HepG2 (cell line): ENCODE data around the gene RRAD. TPM values are rescaled to one million over a fixed set of nuclear protein-coding genes. Genes with fewer than 3 reads are reported as not detected.

Experiments
- ATRX ChIP-seq: sonication (generic); formaldehyde crosslinking; IDR thresholded peaks from 2 replicates; pipeline ENCODE4 v1.4.0; 2020; ENCODE audit warnings: missing genetic modification reagents, borderline replicate concordance
- ELF3 ChIP-seq: IDR thresholded peaks from 2 replicates; pipeline ENCODE4 v1.6.1; 2016; ENCODE audit warnings: missing genetic modification reagents, missing compliant biosample characterization
- FOXA3 ChIP-seq: IDR thresholded peaks from 2 replicates; pipeline ENCODE4 v1.6.1; 2016; ENCODE audit warnings: missing genetic modification reagents, missing compliant biosample characterization
- HMGXB3 ChIP-seq: sonication (generic); formaldehyde crosslinking; IDR thresholded peaks from 2 replicates; pipeline ENCODE4 v1.4.0; 2020; ENCODE audit warnings: missing genetic modification reagents, borderline replicate concordance
- KDM4B ChIP-seq: sonication (generic); formaldehyde crosslinking; IDR thresholded peaks from 2 replicates; pipeline ENCODE4 v1.4.0; 2020; ENCODE audit warnings: missing genetic modification reagents
- MIER3 ChIP-seq: IDR thresholded peaks from 2 replicates; pipeline ENCODE4 v1.6.1; 2016; ENCODE audit warnings: missing compliant biosample characterization, borderline replicate concordance
- MIXL1 ChIP-seq: IDR thresholded peaks from 2 replicates; pipeline ENCODE4 v1.6.1; 2016
- ONECUT2 ChIP-seq: sonication (generic); formaldehyde crosslinking; IDR thresholded peaks from 2 replicates; pipeline ENCODE4 v1.4.0; 2020; ENCODE audit warnings: missing genetic modification reagents
- REL ChIP-seq: sonication (generic); formaldehyde crosslinking; conservative IDR thresholded peaks from 2 replicates; pipeline ENCODE4 v1.8.0; 2022; ENCODE audit warnings: mild to moderate bottlenecking, missing genetic modification reagents, moderate library complexity
- REPIN1 ChIP-seq: sonication (generic); formaldehyde crosslinking; IDR thresholded peaks from 2 replicates; pipeline ENCODE4 v1.8.0; 2022; ENCODE audit warnings: missing genetic modification reagents, low read depth, mild to moderate bottlenecking, borderline replicate concordance
- SIN3B ChIP-seq: fragments of 150-350 bp; IDR thresholded peaks from 2 replicates; pipeline ENCODE4 v1.6.1; 2014; ENCODE audit warnings: low read length
- SP140L ChIP-seq: sonication (generic); formaldehyde crosslinking; IDR thresholded peaks from 2 replicates; pipeline ENCODE4 v1.4.0; 2020; ENCODE audit warnings: missing genetic modification reagents, borderline replicate concordance
- ZBTB21 ChIP-seq: sonication (generic); formaldehyde crosslinking; IDR thresholded peaks from 2 replicates; pipeline ENCODE4 v1.4.0; 2020; ENCODE audit warnings: missing genetic modification reagents
- ZNF441 ChIP-seq: sonication (generic); formaldehyde crosslinking; IDR thresholded peaks from 2 replicates; pipeline ENCODE4 v1.7.0; 2021; ENCODE audit warnings: missing genetic modification reagents, borderline replicate concordance
- ZNF567 ChIP-seq: sonication (generic); formaldehyde crosslinking; IDR thresholded peaks from 2 replicates; pipeline ENCODE4 v1.8.1; 2023; ENCODE audit warnings: mild to moderate bottlenecking, missing genetic modification reagents, borderline replicate concordance
- ZNF776 ChIP-seq: sonication (generic); formaldehyde crosslinking; IDR thresholded peaks from 2 replicates; pipeline ENCODE4 v1.4.0; 2020; ENCODE audit warnings: mild to moderate bottlenecking, missing genetic modification reagents
- polyA plus RNA-seq, 8 experiments: library from polyadenylated mRNA; depleted of rRNA in 3 of 8; stranded (reverse) in 7 of 8; unstranded in 1 of 8; fragments of >200 nt; fragmentation: Illumina TruSeq in 4 of 8; extraction: Trizol in 4 of 8; gene quantifications; 2 replicates each; pipeline versions ENCODE4 v1.2.1 to v1.2.3, GENCODE V29; 2011 to 2016; ENCODE audit warnings: low read depth in 4 of 8, missing spikeins in 1 of 8, mixed read lengths in 1 of 8; ENCODE audit not compliant: insufficient read depth in 1 of 8
- total RNA-seq, 5 experiments: library from RNA; depleted of rRNA; stranded (reverse); fragments of >200 nt; fragmentation: Illumina TruSeq; extraction: Trizol; gene quantifications; 2 replicates each; pipeline ENCODE4 v1.2.3, GENCODE V29; 2016; ENCODE audit warnings: low read depth in 1 of 5
- TF ChIP-seq, protein P1 (sequence below), 2 experiments: sonication (generic) in 1 of 2; formaldehyde crosslinking in 1 of 2; IDR thresholded peaks; 2 replicates each; pipeline versions ENCODE4 v1.4.0 to v1.6.1; 2018 to 2020; ENCODE audit warnings: missing genetic modification reagents in 2 of 2, borderline replicate concordance in 1 of 2, low read depth in 1 of 2, mild to moderate bottlenecking in 1 of 2, missing biosample characterization in 1 of 2
- TF ChIP-seq, protein P2 (sequence below): IDR thresholded peaks from 2 replicates; pipeline ENCODE4 v1.6.1; 2016; ENCODE audit warnings: missing compliant biosample characterization, missing genetic modification reagents, borderline replicate concordance
- TF ChIP-seq, protein P3 (sequence below): sonication (generic); formaldehyde crosslinking; conservative IDR thresholded peaks from 2 replicates; pipeline ENCODE4 v1.4.0; 2020; ENCODE audit warnings: mild to moderate bottlenecking, missing genetic modification reagents, moderate library complexity

Gene RRAD
- total and polyA plus RNA-seq, 2 of the 13 experiments (the other 11 are each of a cell fraction or from before 2014, with no cell fraction given), result 0.80 to 1.1 TPM

GRCh38 chr16:66954097-66954659 lies 28.8 kb upstream of the RRAD start (continued):
- TF ChIP-seq HMGXB3 (CRISPR knock-in tag), result peak; percentile 65; the same call in 1 of the 2 replicates
- no peak for TF ChIP-seq ZNF776 (CRISPR knock-in tag)
- 0 out of 2 replicates have a peak, but pooled peaks have one; percentile 64 for TF ChIP-seq SIN3B
- TF ChIP-seq ZBTB21 (CRISPR knock-in tag), result peak; percentile 32; the same call in 1 of the 2 replicates
- TF ChIP-seq REPIN1 (CRISPR knock-in tag), result 0 out of 2 replicates have a peak, but pooled peaks have one; percentile 45
- no peak for TF ChIP-seq ZNF567 (CRISPR knock-in tag)
- TF ChIP-seq KDM4B (CRISPR knock-in tag), result 0 out of 2 replicates have a peak, but pooled peaks have one; percentile 29
- TF ChIP-seq MIER3 (CRISPR knock-in tag), result peak; percentile 74; the same call in 1 of the 2 replicates
- TF ChIP-seq REL (CRISPR knock-in tag), result no peak
- TF ChIP-seq, protein P1, sequence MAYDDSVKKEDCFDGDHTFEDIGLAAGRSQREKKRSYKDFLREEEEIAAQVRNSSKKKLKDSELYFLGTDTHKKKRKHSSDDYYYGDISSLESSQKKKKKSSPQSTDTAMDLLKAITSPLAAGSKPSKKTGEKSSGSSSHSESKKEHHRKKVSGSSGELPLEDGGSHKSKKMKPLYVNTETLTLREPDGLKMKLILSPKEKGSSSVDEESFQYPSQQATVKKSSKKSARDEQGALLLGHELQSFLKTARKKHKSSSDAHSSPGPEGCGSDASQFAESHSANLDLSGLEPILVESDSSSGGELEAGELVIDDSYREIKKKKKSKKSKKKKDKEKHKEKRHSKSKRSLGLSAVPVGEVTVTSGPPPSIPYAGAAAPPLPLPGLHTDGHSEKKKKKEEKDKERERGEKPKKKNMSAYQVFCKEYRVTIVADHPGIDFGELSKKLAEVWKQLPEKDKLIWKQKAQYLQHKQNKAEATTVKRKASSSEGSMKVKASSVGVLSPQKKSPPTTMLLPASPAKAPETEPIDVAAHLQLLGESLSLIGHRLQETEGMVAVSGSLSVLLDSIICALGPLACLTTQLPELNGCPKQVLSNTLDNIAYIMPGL (CRISPR knock-in tag; IDR thresholded peaks at IDR 0.05; ENCODE audit: borderline replicate concordance in 1 of 2, low read depth in 1 of 2), result peak; percentile 77 to 91; a peak in 3 of 4 replicates
- TF ChIP-seq, protein P2, sequence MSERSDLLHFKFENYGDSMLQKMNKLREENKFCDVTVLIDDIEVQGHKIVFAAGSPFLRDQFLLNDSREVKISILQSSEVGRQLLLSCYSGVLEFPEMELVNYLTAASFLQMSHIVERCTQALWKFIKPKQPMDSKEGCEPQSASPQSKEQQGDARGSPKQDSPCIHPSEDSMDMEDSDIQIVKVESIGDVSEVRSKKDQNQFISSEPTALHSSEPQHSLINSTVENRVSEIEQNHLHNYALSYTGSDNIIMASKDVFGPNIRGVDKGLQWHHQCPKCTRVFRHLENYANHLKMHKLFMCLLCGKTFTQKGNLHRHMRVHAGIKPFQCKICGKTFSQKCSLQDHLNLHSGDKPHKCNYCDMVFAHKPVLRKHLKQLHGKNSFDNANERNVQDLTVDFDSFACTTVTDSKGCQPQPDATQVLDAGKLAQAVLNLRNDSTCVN (CRISPR knock-in tag), result no peak
- TF ChIP-seq, protein P3, sequence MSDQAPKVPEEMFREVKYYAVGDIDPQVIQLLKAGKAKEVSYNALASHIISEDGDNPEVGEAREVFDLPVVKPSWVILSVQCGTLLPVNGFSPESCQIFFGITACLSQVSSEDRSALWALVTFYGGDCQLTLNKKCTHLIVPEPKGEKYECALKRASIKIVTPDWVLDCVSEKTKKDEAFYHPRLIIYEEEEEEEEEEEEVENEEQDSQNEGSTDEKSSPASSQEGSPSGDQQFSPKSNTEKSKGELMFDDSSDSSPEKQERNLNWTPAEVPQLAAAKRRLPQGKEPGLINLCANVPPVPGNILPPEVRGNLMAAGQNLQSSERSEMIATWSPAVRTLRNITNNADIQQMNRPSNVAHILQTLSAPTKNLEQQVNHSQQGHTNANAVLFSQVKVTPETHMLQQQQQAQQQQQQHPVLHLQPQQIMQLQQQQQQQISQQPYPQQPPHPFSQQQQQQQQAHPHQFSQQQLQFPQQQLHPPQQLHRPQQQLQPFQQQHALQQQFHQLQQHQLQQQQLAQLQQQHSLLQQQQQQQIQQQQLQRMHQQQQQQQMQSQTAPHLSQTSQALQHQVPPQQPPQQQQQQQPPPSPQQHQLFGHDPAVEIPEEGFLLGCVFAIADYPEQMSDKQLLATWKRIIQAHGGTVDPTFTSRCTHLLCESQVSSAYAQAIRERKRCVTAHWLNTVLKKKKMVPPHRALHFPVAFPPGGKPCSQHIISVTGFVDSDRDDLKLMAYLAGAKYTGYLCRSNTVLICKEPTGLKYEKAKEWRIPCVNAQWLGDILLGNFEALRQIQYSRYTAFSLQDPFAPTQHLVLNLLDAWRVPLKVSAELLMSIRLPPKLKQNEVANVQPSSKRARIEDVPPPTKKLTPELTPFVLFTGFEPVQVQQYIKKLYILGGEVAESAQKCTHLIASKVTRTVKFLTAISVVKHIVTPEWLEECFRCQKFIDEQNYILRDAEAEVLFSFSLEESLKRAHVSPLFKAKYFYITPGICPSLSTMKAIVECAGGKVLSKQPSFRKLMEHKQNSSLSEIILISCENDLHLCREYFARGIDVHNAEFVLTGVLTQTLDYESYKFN (CRISPR knock-in tag), result 0 out of 2 replicates have a peak, but pooled peaks have one; percentile 25
- no peak for TF ChIP-seq ATRX (CRISPR knock-in tag)
- TF ChIP-seq FOXA3 (CRISPR knock-in tag), result peak; percentile 70
- TF ChIP-seq SP140L (CRISPR knock-in tag), result no peak
- peak; percentile 44; the same call in 1 of the 2 replicates for TF ChIP-seq ELF3
- peak; percentile 86 for TF ChIP-seq MIXL1 (CRISPR knock-in tag)
- TF ChIP-seq ZNF441 (CRISPR knock-in tag), result no peak
- TF ChIP-seq ONECUT2 (CRISPR knock-in tag), result no peak
